Measurements from ENCODE around the gene RPTOR.
A peak's percentile ranks its signal among the peaks of the same experiment; 100 is the strongest.
"Not testable (repeated sequence)": the region's sequence is repeated elsewhere in the genome, so short reads cannot be mapped to it uniquely, and the experiment has no call there.

RPTOR gene

GRCh38 chr17:80720610-80721577 lies 176.3 kb downstream of the RPTOR start:
- DNase-seq (ENCODE audit: low read depth) = no peak

GRCh38 chr17:80722661-80723060 lies 178.0 kb downstream of the RPTOR start:
- DNase-seq (ENCODE audit: low read depth) = no peak

GRCh38 chr17:80724775-80725266 lies 180.2 kb downstream of the RPTOR start:
- DNase-seq (ENCODE audit: low read depth) = peak; percentile 80

GRCh38 chr17:80725517-80725916 lies 180.9 kb downstream of the RPTOR start:
- DNase-seq (ENCODE audit: low read depth) = no peak

GRCh38 chr17:80726558-80727408 lies 182.1 kb downstream of the RPTOR start:
- no peak for DNase-seq (ENCODE audit: low read depth)

GRCh38 chr17:80727409-80727755 lies 182.7 kb downstream of the RPTOR start:
- DNase-seq (ENCODE audit: low read depth) = no peak

- no peak for DNase-seq (ENCODE audit: low read depth)
These were observed 184.4 kb downstream of the RPTOR start for GRCh38 chr17:80729016-80729415.

GRCh38 chr17:80729761-80730160 lies 185.1 kb downstream of the RPTOR start:
- DNase-seq (ENCODE audit: low read depth) = no peak

GRCh38 chr17:80730739-80731138 lies 186.1 kb downstream of the RPTOR start:
- no peak for DNase-seq (ENCODE audit: low read depth)

- DNase-seq (ENCODE audit: low read depth) = no peak
These were observed 186.7 kb downstream of the RPTOR start for GRCh38 chr17:80731323-80731722.

- peak; percentile 38 for DNase-seq (ENCODE audit: low read depth)
These were observed 187.6 kb downstream of the RPTOR start for GRCh38 chr17:80732268-80732667.

GRCh38 chr17:80737106-80738019 lies 192.7 kb downstream of the RPTOR start:
- DNase-seq (ENCODE audit: low read depth) = no peak

GRCh38 chr17:80738020-80738808 lies 193.6 kb downstream of the RPTOR start:
- DNase-seq (ENCODE audit: low read depth) = no peak

GRCh38 chr17:80738987-80739730 lies 194.5 kb downstream of the RPTOR start:
- no peak for DNase-seq (ENCODE audit: low read depth)

- no peak for DNase-seq (ENCODE audit: low read depth)
These were observed 195.5 kb downstream of the RPTOR start for GRCh38 chr17:80740141-80740540.

GRCh38 chr17:80742091-80742490 lies 197.5 kb downstream of the RPTOR start:
- DNase-seq (ENCODE audit: low read depth) = no peak

- DNase-seq (ENCODE audit: low read depth) = no peak
These were observed 198.0 kb downstream of the RPTOR start for GRCh38 chr17:80742581-80743180.

GRCh38 chr17:80743181-80743771 lies 198.6 kb downstream of the RPTOR start:
- DNase-seq (ENCODE audit: low read depth) = no peak

GRCh38 chr17:80743973-80744372 lies 199.3 kb downstream of the RPTOR start:
- DNase-seq (ENCODE audit: low read depth) = not testable (repeated sequence)

Measured in fibroblast of the conjunctiva (primary cell).